Neural cell (in vitro differentiated cells): ENCODE data around the gene PALMD. TPM values are rescaled to one million over a fixed set of nuclear protein-coding genes. Genes with fewer than 3 reads are reported as not detected.

Source experiments
- H2AFZ ChIP-seq: fragments of 200-600, 300-800 bp; sonication (generic), shearing (Covaris generic); 2 replicates; pipeline ENCODE4 v1.6.0; 2014; ENCODE audit warnings: low read depth, mild to moderate bottlenecking, antibody characterized with exemption, low read length, moderate library complexity
- H3F3A ChIP-seq: fragments of 200-600 bp; shearing (Covaris generic); 2 replicates; pipeline ENCODE4 v1.6.1; 2016; ENCODE audit warnings: mild to moderate bottlenecking, moderate library complexity, mixed read lengths, antibody characterized with exemption, low read length; ENCODE audit not compliant: insufficient read depth, poor library complexity, severe bottlenecking
- H3K27ac ChIP-seq: fragments of 200-600, 300-800 bp; sonication (generic), shearing (Covaris generic); 2 replicates; pipeline ENCODE4 v1.5.1; 2014; ENCODE audit warnings: mild to moderate bottlenecking, low read length, moderate library complexity
- H3K27me3 ChIP-seq: fragments of 300-800, 200-600 bp; sonication (generic), shearing (Covaris generic); 2 replicates; pipeline ENCODE4 v1.6.0; 2014; ENCODE audit warnings: mild to moderate bottlenecking, low read depth, low read length, moderate library complexity; ENCODE audit not compliant: insufficient read depth
- H3K36me3 ChIP-seq: fragments of 300-800, 200-600 bp; sonication (generic), shearing (Covaris generic); 2 replicates; pipeline ENCODE4 v1.5.1; 2014; ENCODE audit warnings: mild to moderate bottlenecking, antibody characterized with exemption, low read length, moderate library complexity; ENCODE audit not compliant: insufficient read depth
- H3K4me2 ChIP-seq: fragments of 300-800, 200-600 bp; sonication (generic), shearing (Covaris generic); 2 replicates; pipeline ENCODE4 v1.6.0; 2014; ENCODE audit warnings: mild to moderate bottlenecking, low read length
- H3K4me3 ChIP-seq: fragments of 300-800, 200-600 bp; sonication (generic), shearing (Covaris generic); 2 replicates; pipeline ENCODE4 v1.5.1; 2014; ENCODE audit warnings: mild to moderate bottlenecking, low read length, moderate library complexity
- H3K79me2 ChIP-seq: fragments of 200-600 bp; shearing (Covaris generic); replicated peaks from 2 replicates; pipeline ENCODE4 v1.6.0; 2014; ENCODE audit warnings: mild to moderate bottlenecking, low read length, moderate library complexity; ENCODE audit not compliant: insufficient read depth
- H3K9ac ChIP-seq: fragments of 300-800, 200-600 bp; sonication (generic), shearing (Covaris generic); 2 replicates; pipeline ENCODE4 v1.6.1; 2016; ENCODE audit warnings: mild to moderate bottlenecking, low read length, mixed read lengths
- H3K9me2 ChIP-seq: fragments of 200-600 bp; shearing (Covaris generic); 2 replicates; pipeline ENCODE4 v1.6.1; 2016; ENCODE audit warnings: mild to moderate bottlenecking, low read length, mixed read lengths; ENCODE audit not compliant: insufficient read depth
- H3K9me3 ChIP-seq: fragments of 200-600, 300-800 bp; sonication (generic), shearing (Covaris generic); 2 replicates; pipeline ENCODE4 v1.6.1; 2016; ENCODE audit warnings: mild to moderate bottlenecking, mixed run types, low read length, moderate library complexity, mixed read lengths
- H4K20me1 ChIP-seq: fragments of 200-600 bp; shearing (Covaris generic); 2 replicates; pipeline ENCODE4 v1.6.1; 2016; ENCODE audit warnings: mild to moderate bottlenecking, mixed run types; ENCODE audit not compliant: insufficient read depth
- CTCF ChIP-seq: fragments of 450-650 bp; IDR thresholded peaks from 2 replicates; pipeline ENCODE4 v1.5.1; 2014; ENCODE audit warnings: antibody characterized with exemption, mild to moderate bottlenecking, moderate library complexity; ENCODE audit not compliant: poor library complexity, severe bottlenecking
- EP300 ChIP-seq: fragments of 450-650 bp; conservative IDR thresholded peaks from 2 replicates; pipeline ENCODE4 v1.6.1; 2014; ENCODE audit warnings: antibody characterized with exemption, mild to moderate bottlenecking, moderate library complexity; ENCODE audit not compliant: poor library complexity, severe bottlenecking
- EZH2 ChIP-seq: fragments of 200-600, 300-800 bp; shearing (Covaris generic), sonication (generic); IDR thresholded peaks from 2 replicates; pipeline ENCODE4 v1.6.1; 2014; ENCODE audit warnings: antibody characterized with exemption, low read length, borderline replicate concordance, mild to moderate bottlenecking; ENCODE audit not compliant: insufficient read depth, poor library complexity, severe bottlenecking
- MXI1 ChIP-seq: fragments of 450-650 bp; conservative IDR thresholded peaks from 2 replicates; pipeline ENCODE4 v1.6.1; 2014; ENCODE audit warnings: antibody characterized with exemption, mild to moderate bottlenecking; ENCODE audit not compliant: poor library complexity, severe bottlenecking
- POLR2AphosphoS5 ChIP-seq: IDR thresholded peaks from 2 replicates; pipeline ENCODE4 v1.6.1; 2012
- RAD21 ChIP-seq: fragments of 450-650 bp; conservative IDR thresholded peaks from 2 replicates; pipeline ENCODE4 v1.6.1; 2014; ENCODE audit warnings: antibody characterized with exemption, mild to moderate bottlenecking, moderate library complexity
- SMC3 ChIP-seq: fragments of 450-650 bp; conservative IDR thresholded peaks from 2 replicates; pipeline ENCODE4 v1.6.1; 2014; ENCODE audit warnings: antibody characterized with exemption, mild to moderate bottlenecking, moderate library complexity; ENCODE audit not compliant: poor library complexity
- TAF1 ChIP-seq: IDR thresholded peaks from 2 replicates; pipeline ENCODE4 v1.6.1; 2012; ENCODE audit warnings: low read depth
- polyA plus RNA-seq: library from polyadenylated mRNA; depleted of rRNA; stranded (reverse); fragments of >200 nt; gene quantifications from 2 replicates; pipeline ENCODE4 v1.2.3, GENCODE V29; 2014
- TF ChIP-seq, protein P1 (sequence below): IDR thresholded peaks from 2 replicates; pipeline ENCODE4 v1.6.1; 2012; ENCODE audit warnings: borderline replicate concordance

Gene PALMD
- polyA plus RNA-seq, 1 donor from 2014 or later: 19.4 TPM

DNA sequence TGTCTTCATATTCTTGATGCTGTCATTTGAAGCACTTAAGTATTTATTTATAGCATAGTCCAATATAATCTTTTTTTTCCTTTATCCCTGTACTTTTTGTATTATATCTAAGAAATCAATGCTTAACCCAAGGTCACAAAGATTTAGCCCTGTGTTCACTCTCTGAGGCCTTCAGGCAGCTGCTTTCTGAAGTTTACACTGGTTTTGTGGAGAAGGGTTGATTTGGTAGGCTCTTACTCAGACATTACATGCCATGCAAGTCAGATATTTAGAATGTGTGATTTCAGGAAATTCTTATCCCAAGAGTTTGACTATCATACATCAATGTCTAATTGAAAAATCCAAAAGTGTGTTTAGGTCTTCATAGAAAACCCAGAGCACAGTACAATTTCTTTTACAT lies 56.3 kb downstream of the PALMD start:
- Histone ChIP-seq H3K4me2 (no peak overlapping the region), H3K79me2 (no peaks in the 10 kb centered on the region), H3K36me3 (no peaks in the 10 kb centered on the region), H3K27me3 (no peaks in the 10 kb centered on the region), H3K9me2 (no peaks in the 10 kb centered on the region), H4K20me1 (no peaks in the 10 kb centered on the region), H2AFZ (no peak overlapping the region), H3K9ac (no peak overlapping the region), H3K27ac (no peak overlapping the region), H3K9me3 (no peaks in the 10 kb centered on the region), H3K4me3 (no peak overlapping the region), H3F3A (no peaks in the 10 kb centered on the region)
- no peak for TF ChIP-seq TAF1
- no peak for TF ChIP-seq SMC3
- no peak for TF ChIP-seq EZH2
- TF ChIP-seq, protein P1, sequence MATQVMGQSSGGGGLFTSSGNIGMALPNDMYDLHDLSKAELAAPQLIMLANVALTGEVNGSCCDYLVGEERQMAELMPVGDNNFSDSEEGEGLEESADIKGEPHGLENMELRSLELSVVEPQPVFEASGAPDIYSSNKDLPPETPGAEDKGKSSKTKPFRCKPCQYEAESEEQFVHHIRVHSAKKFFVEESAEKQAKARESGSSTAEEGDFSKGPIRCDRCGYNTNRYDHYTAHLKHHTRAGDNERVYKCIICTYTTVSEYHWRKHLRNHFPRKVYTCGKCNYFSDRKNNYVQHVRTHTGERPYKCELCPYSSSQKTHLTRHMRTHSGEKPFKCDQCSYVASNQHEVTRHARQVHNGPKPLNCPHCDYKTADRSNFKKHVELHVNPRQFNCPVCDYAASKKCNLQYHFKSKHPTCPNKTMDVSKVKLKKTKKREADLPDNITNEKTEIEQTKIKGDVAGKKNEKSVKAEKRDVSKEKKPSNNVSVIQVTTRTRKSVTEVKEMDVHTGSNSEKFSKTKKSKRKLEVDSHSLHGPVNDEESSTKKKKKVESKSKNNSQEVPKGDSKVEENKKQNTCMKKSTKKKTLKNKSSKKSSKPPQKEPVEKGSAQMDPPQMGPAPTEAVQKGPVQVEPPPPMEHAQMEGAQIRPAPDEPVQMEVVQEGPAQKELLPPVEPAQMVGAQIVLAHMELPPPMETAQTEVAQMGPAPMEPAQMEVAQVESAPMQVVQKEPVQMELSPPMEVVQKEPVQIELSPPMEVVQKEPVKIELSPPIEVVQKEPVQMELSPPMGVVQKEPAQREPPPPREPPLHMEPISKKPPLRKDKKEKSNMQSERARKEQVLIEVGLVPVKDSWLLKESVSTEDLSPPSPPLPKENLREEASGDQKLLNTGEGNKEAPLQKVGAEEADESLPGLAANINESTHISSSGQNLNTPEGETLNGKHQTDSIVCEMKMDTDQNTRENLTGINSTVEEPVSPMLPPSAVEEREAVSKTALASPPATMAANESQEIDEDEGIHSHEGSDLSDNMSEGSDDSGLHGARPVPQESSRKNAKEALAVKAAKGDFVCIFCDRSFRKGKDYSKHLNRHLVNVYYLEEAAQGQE: no peak
- TF ChIP-seq POLR2AphosphoS5: no peak
- TF ChIP-seq MXI1: no peak
- no peak for TF ChIP-seq CTCF
- TF ChIP-seq RAD21: no peak
- no peak for TF ChIP-seq EP300

- H3K27me3 ChIP-seq: no peaks in the 10 kb centered on the region
- H3K79me2 ChIP-seq: no peaks in the 10 kb centered on the region
- TF ChIP-seq RAD21 (no peak), CTCF (no peak), MXI1 (no peak), EZH2 (no peak), SMC3 (no peak), POLR2AphosphoS5 (no peak), EP300 (no peak), TAF1 (no peak)
- TF ChIP-seq, protein P1: no peak
These were observed 58.5 kb downstream of the PALMD start for GRCh38 chr1:99704356-99704816.

More at GRCh38 chr1:99704356-99704816, 58.5 kb downstream of the PALMD start:
- no peaks in the 10 kb centered on the region for H3K9me3 ChIP-seq
- no peak overlapping the region for H3K4me3 ChIP-seq
- H3K27ac ChIP-seq: no peak overlapping the region
- H3K9me2 ChIP-seq: no peaks in the 10 kb centered on the region
- no peaks in the 10 kb centered on the region for H4K20me1 ChIP-seq
- H3F3A ChIP-seq: no peaks in the 10 kb centered on the region
- no peak overlapping the region for H3K4me2 ChIP-seq
- H3K9ac ChIP-seq: no peak overlapping the region
- no peaks in the 10 kb centered on the region for H3K36me3 ChIP-seq
- no peak overlapping the region for H2AFZ ChIP-seq
